ENCODE data around the gene NFE2L2. TPM values are rescaled to one million over a fixed set of nuclear protein-coding genes. Genes with fewer than 3 reads are reported as not detected.
A peak's percentile ranks its signal among the peaks of the same experiment; 100 is the strongest.

Gene NFE2L2
- total and polyA plus RNA-seq, 9 of the 15 experiments (the other 6 are each of a cell fraction or from before 2014, with no cell fraction given): 29.3 to 120 (median 59.3) TPM

GRCh38 chr2:177281400-177282180, 17.1 kb upstream of the NFE2L2 start (continued):
- TF ChIP-seq PHF21A (IDR thresholded peaks at IDR 0.05; ENCODE audit: borderline replicate concordance, low read depth) (no peak), SPI1 (IDR thresholded peaks at IDR 0.05; ENCODE audit: borderline replicate concordance, low read depth, low read length) (no peak), RFX1 (IDR thresholded peaks at IDR 0.05) (no peak), E2F6 (IDR thresholded peaks at IDR 0.05; ENCODE audit: borderline replicate concordance in 1 of 2, extremely low read depth in 1 of 2, insufficient read depth in 1 of 2, insufficient read length in 1 of 2, low read depth in 1 of 2, low read length in 1 of 2, poor library complexity in 1 of 2, severe bottlenecking in 1 of 2) (no peak), KLF16 (IDR thresholded peaks at IDR 0.05) (0 out of 2 replicates have a peak, but pooled peaks have one; percentile 23), USF1 (CRISPR knock-in tag; IDR thresholded peaks at IDR 0.05) (no peak), HDAC8 (tag; IDR thresholded peaks at IDR 0.05) (no peak), OTX1 (CRISPR knock-in tag; IDR thresholded peaks at IDR 0.05) (no peak), BACH1 (tag; IDR thresholded peaks at IDR 0.05) (0 out of 2 replicates have a peak, but pooled peaks have one; percentile 29), CHD1 (IDR thresholded peaks at IDR 0.05; ENCODE audit: low read length) (no peak), CCNT2 (IDR thresholded peaks at IDR 0.05; ENCODE audit: borderline replicate concordance, extremely low read depth, insufficient read length, low read depth, low read length) (no peak), MCM7 (IDR thresholded peaks at IDR 0.05) (no peak), NR0B1 (IDR thresholded peaks at IDR 0.05; ENCODE audit: partially characterized antibody) (no peak), CEBPG (CRISPR knock-in tag; IDR thresholded peaks at IDR 0.05) (no peak), CEBPG (tag; conservative IDR thresholded peaks at IDR 0.05 in 1 of 2, IDR thresholded peaks at IDR 0.05 in 1 of 2) (no peak), ATF2 (CRISPR knock-in tag; IDR thresholded peaks at IDR 0.05) (no peak), GABPB1 (CRISPR knock-in tag; IDR thresholded peaks at IDR 0.05) (no peak), MEF2D (tag; conservative IDR thresholded peaks at IDR 0.05; ENCODE audit: low read depth) (0 out of 2 replicates have a peak, but pooled peaks have one; percentile 40), MAFK (IDR thresholded peaks at IDR 0.05; ENCODE audit: low read length) (no peak), ASH1L (IDR thresholded peaks at IDR 0.05; ENCODE audit: borderline replicate concordance, low read depth, partially characterized antibody) (no peak), ZNF644 (tag; IDR thresholded peaks at IDR 0.05; ENCODE audit: low read depth) (no peak), NFRKB (IDR thresholded peaks at IDR 0.05; ENCODE audit: low read depth) (no peak), HCFC1 (IDR thresholded peaks at IDR 0.05; ENCODE audit: low read depth, low read length) (no peak), ZNF507 (tag; conservative IDR thresholded peaks at IDR 0.05) (no peak), ZNF253 (CRISPR knock-in tag; conservative IDR thresholded peaks at IDR 0.05) (no peak)

Data from K562 (cell line).